ENCODE measurements around the gene SEC16A.
"Not testable (repeated sequence)": the region's sequence is repeated elsewhere in the genome, so short reads cannot be mapped to it uniquely, and the experiment has no call there.

SEC16A gene

DNA sequence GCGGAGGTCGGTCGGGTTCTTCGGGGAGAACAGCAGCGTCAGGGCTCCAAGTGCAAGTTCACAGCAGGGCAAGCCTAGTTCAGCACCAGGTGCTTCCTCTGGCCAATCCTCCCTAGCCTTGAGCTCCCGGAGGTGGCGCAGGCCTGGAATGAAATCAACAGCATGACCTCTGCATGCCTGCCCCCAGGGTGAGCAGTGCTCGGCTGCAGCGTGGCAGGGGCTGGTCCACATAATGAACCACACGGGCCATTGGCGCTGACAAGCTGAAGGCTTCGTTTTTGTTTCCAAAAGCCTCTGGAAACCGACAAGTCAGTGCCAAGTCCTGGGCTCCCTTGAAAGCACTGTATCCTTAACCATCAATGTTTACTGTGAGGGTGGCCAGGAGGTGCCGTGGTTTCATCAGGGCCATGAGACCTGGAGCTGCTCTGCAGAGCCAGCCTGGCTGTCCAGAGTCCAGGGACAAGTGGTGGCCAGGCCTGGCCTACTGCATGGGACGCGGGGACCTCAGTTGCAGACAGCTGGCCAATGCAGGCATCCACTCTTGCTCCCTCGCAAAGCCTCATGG lies 41.1 kb downstream of the SEC16A start:
- no peak for DNase-seq (ENCODE audit: low read depth in 4 of 4, low spot score in 1 of 4)

DNA sequence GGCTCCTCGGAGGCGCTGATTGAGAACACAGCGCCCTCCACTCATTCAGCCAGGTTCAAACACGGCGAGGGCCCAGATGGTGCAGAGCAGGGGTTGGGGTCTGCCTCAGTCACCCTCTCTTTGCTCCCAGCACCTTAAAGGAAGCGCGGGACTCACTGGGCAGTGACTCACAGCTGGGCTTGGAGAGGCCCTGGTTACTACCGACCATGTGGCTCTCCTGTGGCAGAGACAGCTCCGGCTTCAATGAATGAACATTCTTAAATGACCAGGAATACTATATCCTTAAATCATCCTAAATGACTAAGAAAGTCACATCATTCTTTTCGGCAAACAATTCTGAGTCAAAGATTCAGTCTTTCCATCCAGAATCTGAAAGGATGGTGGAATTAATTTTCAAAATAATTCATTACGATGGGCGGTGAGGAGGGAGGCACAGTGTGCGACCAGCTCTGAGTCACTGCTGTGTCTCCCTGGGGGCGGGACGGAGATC lies 41.6 kb downstream of the SEC16A start:
- no peak for DNase-seq (ENCODE audit: low read depth in 4 of 4, low spot score in 1 of 4)

DNA sequence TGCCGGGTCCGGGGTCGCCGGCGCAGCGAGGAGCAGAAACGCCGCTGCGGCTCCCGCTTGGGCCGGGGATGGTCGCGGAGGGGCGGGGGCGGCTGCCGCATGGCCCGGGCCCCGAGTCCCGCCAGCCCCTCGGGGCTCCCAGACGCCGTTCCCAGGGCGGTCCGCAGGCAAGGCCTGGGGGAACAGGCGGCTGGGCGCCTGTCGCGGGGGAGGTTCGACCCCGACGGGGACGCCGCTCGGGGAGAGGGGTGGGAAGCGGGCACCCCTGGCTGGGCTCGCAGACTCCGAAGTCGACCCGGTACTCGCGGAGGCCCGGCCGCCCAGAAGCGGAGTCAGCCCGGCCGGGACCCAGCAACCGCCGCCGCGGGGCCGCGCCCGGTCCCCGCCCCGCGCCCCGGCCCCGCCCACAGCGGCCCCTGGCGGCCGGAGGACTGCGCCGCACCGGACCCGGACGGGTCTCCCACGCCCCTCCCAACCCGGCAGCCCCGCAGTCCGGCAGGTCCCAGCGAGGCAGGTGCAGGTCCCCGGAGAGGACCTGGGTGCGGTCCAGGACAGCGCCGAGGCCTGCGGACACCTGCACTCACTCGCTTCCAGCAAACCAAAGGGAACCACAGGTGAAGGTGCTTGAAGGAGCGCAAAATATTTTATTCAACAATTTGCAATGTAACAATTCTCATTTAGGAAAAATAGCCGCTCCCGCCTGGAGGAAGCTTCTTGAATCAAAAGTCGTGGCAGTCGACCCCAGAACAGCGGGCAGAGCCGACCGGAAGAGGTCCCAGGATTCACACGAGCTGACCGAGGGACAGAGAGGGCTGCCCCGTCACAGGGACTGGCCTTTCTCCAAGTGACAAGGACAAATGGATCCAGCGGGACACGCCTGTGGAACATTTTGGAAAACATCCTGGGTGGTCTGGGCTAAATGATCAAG lies 43.1 kb downstream of the SEC16A start, which contains the start of gene INPP5E:
INPP5E (minus strand) TSS at position 365 of the 928 bp plus-strand sequence. CDS start 426 bp downstream, outside the sequence.
- peak; percentile 60 to 81 (median 74) for DNase-seq (ENCODE audit: low read depth in 4 of 4, low spot score in 1 of 4)

DNA sequence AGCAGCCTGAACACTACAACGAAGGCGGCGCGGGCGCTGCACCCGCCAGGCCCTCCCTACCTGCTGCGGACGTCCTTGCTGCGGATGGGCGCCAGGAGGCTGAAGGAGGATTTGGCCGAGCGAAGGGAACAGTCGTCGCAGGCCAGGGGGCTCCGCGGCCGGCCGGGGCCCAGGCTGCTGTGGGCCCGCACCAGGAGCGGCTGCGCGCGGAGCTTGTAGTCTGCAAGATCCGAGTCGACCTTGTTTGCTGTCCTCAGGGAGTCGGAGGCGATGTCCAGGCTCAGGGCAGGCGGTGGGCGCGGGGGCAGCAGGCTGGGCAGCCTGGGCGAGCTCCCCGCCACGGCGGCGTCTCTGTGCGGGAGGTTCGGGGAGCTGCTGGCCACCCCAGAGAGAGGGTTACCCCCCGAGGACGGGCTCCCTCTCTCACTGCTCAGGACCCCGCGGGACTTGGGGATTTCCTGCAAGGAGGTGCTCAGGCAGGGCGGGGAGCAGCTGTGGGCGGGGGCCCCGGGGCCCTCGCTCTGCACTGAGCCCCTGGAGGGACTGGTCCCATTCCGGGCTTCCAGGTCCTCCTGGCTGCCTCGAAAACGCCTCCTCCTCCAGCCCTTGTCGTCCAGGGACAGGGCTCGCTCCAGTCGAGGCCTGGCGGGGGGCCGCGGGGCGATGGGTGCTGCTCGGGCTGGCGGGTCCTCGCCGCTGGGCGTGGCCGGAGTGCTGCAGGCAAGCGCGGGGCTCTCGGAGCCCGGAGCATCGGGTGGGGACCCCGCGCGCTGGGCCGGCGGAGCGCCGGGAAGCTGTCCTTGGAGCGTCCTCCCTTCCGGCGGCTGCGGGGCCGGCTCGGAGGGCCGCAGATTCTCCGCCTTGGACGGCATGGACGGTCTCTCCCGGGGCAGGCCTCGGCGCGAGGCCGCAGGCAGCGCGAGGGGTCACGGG lies 44.0 kb downstream of the SEC16A start:
- DNase-seq (ENCODE audit: low read depth in 4 of 4, low spot score in 1 of 4) = peak; percentile 16 to 54 (median 38)

DNA sequence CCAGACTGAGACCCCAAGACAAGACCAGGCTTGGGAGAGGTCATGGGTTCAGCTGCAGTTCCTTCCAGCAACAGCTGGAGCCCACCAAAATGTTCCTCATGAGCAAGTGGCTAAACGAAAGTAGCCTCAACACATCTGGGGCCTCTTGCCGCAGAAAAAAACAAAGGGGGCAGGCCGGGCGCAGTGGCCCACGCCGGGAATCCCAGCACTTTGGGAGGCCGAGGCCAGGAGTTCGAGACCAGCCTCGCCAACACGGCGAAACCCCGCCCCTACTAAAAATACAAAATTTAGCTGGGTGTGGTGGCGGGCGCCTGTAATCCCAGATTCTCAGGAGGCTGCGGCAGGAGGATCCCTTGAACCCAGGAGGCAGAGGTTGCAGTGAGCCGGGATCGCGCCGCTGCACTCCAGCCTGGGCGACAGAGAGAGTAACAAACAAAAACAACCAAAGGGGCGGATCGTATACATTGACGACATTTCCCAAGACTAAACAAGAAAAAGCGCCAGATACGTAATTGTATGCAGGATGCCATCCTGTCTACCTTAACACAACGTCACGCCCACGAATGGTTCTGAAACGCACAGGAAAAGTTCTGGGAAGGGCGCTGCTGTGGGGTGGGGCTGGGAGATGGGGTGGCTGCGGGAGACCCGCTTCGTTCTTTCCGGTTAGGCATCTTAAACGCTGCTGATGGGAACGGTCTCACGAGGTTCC lies 44.8 kb downstream of the SEC16A start:
- DNase-seq (ENCODE audit: low read depth in 4 of 4, low spot score in 1 of 4) = no peak

DNA sequence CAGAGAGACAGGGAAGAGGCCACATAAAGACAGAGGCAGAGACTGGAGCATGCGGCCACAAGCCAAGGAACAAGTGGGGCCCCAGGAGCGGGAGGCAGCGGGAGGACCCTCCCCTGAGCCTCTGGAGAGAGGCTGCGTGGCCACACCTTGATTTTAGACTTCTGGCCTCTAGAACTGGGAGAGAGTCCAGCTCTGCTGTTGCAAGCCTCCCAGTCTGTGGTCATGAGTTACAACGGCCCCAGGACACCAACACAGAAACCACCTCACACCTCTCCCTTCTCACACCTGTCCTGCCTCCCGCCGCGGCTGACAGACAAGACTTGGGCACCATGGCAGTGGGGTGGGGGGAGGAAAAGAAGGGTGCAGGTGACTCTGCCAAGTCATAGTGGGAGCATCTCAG lies 45.4 kb downstream of the SEC16A start:
- no peak for DNase-seq (ENCODE audit: low read depth in 4 of 4, low spot score in 1 of 4)

DNA sequence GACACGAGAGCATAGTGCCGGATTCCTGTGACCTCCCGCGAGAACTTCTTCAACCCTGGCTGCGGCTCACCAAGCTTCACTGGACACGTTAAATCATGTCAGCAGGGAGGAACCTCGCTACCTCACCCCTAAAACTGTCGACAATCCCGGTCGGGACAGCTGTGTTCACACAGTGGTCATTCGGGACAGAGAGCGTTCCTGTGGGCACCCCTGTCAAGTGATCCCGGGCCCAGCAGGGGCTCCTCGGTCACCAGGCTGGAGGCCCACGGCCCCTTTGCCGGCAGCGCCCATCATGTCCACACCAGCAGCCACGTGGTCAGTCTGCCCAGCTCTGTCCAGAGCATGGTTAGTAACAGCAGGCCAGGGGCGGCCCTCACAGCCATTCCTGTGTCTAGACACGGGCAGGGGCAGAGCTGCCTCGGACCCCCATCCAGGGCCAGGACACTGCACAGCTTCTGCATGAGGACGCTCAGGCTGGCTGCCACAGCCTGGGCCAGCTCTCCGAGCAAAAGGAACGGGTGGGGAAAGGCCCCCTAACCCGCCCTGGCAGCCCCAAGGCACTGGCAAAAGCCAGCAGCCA lies 46.7 kb downstream of the SEC16A start:
- DNase-seq (ENCODE audit: low read depth in 4 of 4, low spot score in 1 of 4) = no peak

DNA sequence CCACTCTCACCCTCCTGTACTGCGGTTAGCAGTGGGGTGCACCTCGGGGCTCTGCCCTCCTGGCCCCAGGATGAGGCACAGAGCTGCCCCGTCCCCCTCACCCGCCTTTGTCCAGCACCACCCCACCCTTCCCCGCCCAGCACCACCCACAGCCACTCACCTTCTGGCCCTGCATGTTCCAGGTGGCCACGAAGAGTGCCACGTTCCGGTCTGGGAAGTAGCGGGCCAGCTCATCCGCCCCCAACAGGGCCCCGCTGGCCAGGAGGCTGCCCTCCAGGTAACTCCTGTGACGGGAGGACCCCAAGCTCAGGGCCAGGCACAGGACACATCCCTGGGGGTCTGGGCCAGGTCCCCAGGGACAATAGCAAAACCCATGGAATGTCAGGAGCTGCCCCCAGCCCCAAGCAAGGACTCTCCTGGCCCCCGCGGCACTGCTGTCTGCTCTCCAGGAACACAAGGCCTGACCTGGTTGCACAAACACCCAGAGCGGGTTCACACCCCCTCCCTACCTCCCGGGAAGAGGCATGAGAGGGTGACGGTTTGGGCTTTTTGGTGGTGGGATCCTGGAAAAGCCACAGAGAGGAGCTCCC lies 48.2 kb downstream of the SEC16A start:
- no peak for DNase-seq (ENCODE audit: low read depth in 4 of 4, low spot score in 1 of 4)

DNA sequence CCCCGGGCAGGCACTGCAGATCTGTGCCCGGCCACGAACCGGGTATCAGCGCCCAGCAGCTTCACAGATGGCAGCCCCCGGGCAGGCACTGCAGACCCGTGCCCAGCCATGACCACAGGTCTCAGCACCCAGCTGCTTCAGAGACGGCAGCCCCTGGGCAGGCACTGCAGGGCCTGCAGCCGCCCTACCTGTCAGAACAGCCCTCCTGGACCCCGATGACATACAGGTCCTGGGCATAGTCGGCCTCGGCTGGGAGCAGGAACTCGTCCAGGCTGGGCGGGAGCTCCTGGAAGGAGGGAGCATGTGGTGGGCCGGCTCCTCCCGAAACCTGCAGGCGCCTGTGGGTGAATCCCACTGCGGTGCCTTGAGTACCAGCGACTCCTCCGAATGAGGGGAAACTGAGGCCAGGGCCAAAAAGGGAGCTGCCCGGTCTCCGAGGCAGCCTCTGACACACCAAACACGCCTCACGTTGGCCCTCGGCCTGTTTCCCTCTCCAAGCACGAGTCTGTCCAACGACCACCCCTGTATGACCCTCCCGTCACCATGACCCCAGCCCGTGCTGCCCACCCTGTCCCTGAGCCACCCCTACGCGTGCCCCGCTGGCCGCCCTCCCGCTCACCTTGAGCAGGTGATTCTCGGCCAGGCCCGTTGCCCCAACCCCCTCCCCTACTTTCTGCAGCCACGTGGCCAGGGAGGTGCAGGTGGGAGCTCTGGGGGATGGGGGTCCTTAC lies 48.8 kb downstream of the SEC16A start:
- no peak for DNase-seq (ENCODE audit: low read depth in 4 of 4, low spot score in 1 of 4)

DNA sequence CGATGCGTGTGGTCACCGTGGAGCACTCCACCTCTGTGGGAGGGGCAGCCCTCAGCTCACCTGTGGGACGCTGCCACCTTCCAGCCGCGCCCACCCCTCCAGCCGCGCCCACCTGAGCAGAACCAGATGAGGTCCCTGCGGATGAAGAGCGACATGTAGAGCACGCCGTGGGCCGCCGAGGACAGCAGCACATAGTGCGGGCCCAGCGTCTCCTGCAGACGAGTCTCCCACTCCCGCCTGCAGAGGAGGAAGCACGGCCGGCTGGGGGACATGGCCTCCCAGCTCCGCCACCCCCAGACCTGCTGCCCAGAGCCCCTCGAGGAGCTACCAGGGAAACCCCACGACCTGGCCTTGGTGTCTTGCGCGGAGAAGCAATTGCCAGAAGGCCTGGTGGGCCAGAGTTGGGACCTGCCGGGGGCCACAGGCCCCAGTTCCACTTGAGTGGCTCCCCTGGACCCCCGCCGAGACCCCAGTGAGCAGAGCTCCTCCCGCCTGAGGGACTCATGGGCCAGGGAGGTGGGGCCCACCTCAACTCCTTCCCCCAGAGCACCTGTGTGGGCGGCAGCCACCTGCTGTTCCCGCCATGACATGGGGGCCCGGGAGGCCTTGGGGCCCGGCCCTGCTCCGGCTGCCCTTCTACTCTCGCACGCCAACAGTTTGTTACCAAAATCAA lies 49.7 kb downstream of the SEC16A start:
- no peak for DNase-seq (ENCODE audit: low read depth in 4 of 4, low spot score in 1 of 4)

DNA sequence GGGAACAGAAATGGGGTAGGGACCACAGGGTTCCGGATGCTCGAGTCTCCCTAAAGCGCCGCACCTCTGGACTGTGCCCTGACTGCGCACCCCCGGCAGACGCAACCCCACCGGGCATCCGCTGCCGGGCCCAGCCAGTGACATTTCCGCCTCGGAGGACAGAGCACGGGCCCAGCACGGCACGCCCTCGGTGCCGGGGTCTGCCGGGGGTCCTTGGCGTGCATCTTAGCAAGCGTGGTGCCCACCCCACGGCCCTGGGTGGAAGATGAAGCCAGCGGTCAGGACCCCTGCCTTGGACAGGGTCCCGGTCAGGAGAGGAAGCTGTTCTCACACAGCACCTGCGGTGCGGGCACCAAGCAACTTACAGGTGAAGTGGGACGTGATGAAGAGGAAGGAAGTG lies 50.2 kb downstream of the SEC16A start:
- DNase-seq (ENCODE audit: low read depth in 4 of 4, low spot score in 1 of 4) = no peak

DNA sequence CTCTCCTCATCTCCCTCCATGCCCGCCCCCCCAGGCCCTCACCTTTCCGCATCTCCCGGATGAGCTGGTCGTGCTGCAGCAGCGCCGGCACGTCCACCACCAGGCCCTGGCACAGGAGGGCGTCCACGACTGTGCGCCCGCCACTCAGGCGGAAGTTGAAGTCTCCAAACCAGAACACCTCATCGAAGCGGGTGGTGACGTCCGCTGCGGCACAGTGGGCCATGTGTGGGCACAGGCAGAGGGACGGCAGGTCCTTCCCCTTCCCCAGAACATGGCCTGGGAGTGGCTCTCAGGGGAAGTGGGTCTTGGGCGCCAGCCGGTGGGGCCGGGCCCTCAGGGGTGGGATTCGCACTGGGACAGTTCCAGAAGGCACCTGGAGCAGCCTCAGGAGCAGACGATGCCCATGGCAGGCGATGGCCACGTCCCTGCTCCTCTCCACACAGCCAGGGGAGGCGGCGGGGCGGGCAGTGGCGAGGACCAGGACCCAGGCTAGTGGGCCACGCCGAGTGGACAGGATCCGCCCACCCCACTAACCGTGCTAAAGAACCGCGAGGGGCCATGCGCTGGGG lies 51.0 kb downstream of the SEC16A start:
- no peak for DNase-seq (ENCODE audit: low read depth in 4 of 4, low spot score in 1 of 4)

DNA sequence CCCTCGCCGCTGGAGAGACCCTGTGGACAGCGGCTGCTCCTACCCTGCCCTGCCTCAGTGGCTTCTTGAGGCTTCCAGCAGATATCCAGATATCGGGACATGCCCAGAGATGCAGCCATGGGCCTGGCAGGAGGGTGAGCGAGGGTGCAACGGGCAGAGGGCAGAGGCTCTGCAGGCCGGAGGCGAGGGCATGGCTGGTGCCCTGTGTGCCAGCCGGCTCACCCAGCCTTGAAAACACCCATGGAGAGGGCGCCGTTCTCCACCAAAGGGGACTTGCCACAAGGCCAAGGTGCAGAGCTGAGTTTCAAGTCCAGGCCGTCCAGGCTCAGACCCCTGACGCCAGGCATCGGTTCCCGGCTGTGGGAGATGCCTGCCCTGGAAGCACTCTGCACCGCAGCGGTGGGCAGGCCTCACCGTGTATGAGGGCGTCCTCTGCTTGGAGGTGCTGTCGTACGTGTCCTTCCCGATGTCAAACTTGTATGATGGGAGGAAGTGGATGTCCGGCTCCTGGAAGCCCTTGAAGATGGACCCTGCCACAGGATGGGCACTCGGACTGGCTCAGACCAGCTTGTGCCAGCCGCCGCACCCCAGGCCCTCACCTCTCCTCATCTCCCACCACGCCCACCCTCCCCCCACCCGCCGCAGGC lies 52.1 kb downstream of the SEC16A start:
- DNase-seq (ENCODE audit: low read depth in 4 of 4, low spot score in 1 of 4) = no peak

DNA sequence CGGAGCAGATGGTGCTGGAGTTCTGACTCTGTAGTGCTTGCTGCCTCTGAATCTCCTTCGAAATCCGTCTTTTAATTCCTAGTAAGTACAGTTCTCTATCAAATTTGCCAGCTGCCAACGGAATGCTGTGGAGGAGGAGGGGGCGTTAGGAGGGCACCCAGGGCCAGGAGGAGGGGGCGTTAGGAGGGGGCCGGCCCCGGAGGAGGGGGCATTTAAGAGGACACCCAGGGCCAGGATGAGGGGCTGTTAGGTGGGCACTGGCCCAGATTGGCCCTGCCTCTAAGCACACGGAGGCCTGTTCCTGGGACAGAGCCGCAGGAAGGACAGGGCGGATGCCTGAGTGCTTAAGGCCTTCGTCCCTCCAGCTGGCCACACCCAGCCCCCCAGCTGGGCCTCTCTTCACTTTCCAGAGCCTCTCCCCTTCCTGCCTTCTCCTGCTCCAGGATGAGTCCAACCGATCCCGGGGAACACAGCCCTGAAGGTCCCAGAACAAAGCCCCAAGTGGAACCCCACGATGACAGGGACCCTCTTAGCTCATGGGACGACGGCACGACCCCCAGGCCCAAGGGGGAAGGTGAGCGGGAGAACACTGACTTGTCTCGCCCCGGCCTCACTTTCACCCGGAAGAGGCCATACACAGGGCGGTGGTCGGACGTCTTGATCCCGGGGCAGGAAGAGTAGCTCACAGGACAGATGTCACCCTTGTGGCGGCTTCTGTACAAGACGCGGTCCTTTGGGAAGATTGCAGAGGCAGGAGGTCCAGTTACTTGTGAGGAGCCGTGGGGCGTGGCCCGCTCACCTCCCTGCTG lies 53.0 kb downstream of the SEC16A start:
- no peak for DNase-seq (ENCODE audit: low read depth in 4 of 4, low spot score in 1 of 4)

DNA sequence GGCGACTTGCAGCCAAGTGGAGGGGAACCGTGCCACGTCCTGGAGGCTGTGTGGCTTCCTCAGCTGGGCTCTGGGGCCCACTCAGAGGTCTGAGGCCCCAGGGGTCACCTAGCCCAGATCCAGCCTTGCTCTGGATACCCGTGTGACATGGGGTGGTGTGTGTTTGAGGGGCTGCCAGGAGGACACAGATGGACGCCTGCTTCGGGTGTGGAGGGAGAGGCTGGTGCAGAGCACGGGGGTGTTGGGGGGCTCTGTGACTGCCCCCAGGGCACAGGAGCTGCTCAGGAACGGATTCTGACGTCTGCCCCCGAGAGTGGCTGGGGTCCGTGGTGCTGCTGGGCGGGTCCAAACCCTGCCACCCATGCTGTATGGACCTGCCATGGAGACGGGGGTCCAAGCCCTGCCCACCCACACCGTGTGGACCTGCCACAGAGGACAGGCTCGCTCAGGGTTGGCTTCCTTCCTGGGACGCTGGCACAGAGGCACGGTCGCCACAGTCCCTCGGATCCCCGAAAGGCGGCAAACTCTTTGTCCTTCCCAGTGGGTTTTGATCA lies 53.7 kb downstream of the SEC16A start:
- no peak for DNase-seq (ENCODE audit: low read depth in 4 of 4, low spot score in 1 of 4)

DNA sequence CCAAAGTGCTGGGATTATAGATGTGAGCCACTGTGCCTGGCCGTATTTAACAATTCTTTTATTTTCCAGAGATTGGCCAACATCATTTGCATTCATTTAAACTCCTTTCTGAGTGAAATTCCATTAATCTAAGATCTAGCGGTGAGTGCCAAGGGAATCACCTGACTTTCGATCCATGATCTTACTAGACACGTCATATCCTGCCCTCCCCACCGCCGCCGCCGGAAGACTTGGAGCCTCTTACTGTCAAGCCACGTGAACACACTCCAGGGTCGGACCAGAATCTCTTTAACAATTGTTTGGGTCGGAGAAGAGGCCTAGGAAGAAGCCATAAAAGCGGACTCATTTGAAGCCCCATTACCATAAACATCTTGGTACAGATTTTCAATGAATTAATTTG lies 56.1 kb downstream of the SEC16A start:
- DNase-seq (ENCODE audit: low read depth in 4 of 4, low spot score in 1 of 4) = no peak

DNA sequence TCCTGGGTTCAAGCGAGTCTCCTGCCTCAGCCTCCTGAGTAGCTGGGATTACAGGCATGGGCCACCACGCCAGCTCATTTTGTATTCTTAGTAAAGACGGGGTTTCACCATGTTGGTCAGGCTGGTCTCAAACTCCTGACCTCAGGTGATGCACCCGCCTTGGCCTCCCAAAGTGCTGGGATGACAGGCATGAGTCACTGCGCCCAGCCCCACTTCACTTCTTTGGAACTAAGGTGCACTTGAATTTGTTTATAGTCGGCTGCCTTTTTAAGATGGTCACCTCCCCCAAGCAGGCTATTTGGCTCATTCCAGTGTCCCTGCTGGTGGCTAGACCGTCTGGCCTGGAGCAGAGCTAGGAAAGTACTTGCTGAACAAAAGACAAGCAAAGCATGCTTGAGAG lies 57.5 kb downstream of the SEC16A start:
- DNase-seq (ENCODE audit: low read depth in 4 of 4, low spot score in 1 of 4) = not testable (repeated sequence)
